H4 (cell line): ENCODE data around the gene MYO7A. TPM values are rescaled to one million over a fixed set of nuclear protein-coding genes. Genes with fewer than 3 reads are reported as not detected.

Source experiments
- total RNA-seq: library from RNA; depleted of rRNA; stranded (reverse); fragments of >200 nt; shearing (Covaris generic); gene quantifications from 2 replicates; pipeline ENCODE4 v1.2.3, GENCODE V29; 2014; rRNA removed

MYO7A gene
- total RNA-seq, 1 experiment from 2014 or later, result 0.35 TPM

Other genes with a start within 250 kb of the MYO7A start
- gene B3GNT6, start 93.8 kb upstream of the MYO7A start, total RNA-seq, result not detected in 2 replicates
- 4.5 and 8.8 TPM in 2 replicates for gene CAPN5, start 61.3 kb upstream of the MYO7A start, total RNA-seq
- gene OMP, start 25.4 kb upstream of the MYO7A start, total RNA-seq, result not detected in 2 replicates
- not detected in 2 replicates for gene GDPD4, start 173.4 kb downstream of the MYO7A start, total RNA-seq